Keratinocyte (primary cell): ENCODE data around the gene NTNG2. TPM values are rescaled to one million over a fixed set of nuclear protein-coding genes. Genes with fewer than 3 reads are reported as not detected.
A peak's percentile ranks its signal among the peaks of the same experiment; 100 is the strongest.

Source experiments
- DNase-seq: peaks from one replicate; pipeline ENCODE4 v3.0.0-alpha.2; 2011; ENCODE audit warnings: low read depth, missing footprints, low spot score
- FAIRE-seq: peaks from 2 replicates; lab custom pipeline; 2011; peaks lifted over from hg19 to GRCh38; lab: Jason Lieb, UNC
- H2AFZ ChIP-seq: 2 replicates; pipeline ENCODE4 v1.6.0; 2012; ENCODE audit warnings: low read length, control low read depth, inconsistent platforms; ENCODE audit not compliant: control insufficient read depth
- H3K27ac ChIP-seq: 2 replicates; pipeline ENCODE4 v1.5.1; 2011; ENCODE audit warnings: low read length; ENCODE audit not compliant: control insufficient read depth, insufficient read depth
- H3K27me3 ChIP-seq: 3 replicates; pipeline ENCODE4 v1.6.0; 2011; ENCODE audit warnings: low read length; ENCODE audit not compliant: control insufficient read depth, insufficient read depth; ENCODE audit errors: extremely low read depth
- H3K36me3 ChIP-seq, 2 experiments: 2 replicates in 1 of 2; 3 replicates in 1 of 2; pipeline ENCODE4 v1.5.1; 2011; ENCODE audit warnings: low read length in 2 of 2, mild to moderate bottlenecking in 1 of 2; ENCODE audit not compliant: control insufficient read depth in 2 of 2, insufficient read depth in 2 of 2; ENCODE audit errors: extremely low read depth in 1 of 2
- H3K4me1 ChIP-seq: 3 replicates; pipeline ENCODE4 v1.5.1; 2011; ENCODE audit warnings: low read length; ENCODE audit not compliant: control insufficient read depth, insufficient read depth; ENCODE audit errors: extremely low read depth
- H3K4me2 ChIP-seq: 3 replicates; pipeline ENCODE4 v1.6.0; 2011; ENCODE audit warnings: low read depth, low read length; ENCODE audit not compliant: control insufficient read depth, insufficient read depth; ENCODE audit errors: extremely low read depth
- H3K4me3 ChIP-seq, 3 experiments: fragments of 200-600 bp in 1 of 3; sonication (generic) in 1 of 3; 2 replicates in 2 of 3; 3 replicates in 1 of 3; pipeline ENCODE4 v1.5.1; 2011 to 2016; ENCODE audit warnings: low read length in 3 of 3, mild to moderate bottlenecking in 3 of 3, control low read depth in 2 of 3, inconsistent platforms in 1 of 3, low read depth in 1 of 3, mixed read lengths in 1 of 3, mixed run types in 1 of 3, moderate library complexity in 1 of 3; ENCODE audit not compliant: control insufficient read depth in 2 of 3, insufficient read depth in 2 of 3; ENCODE audit errors: extremely low read depth in 1 of 3
- H3K79me2 ChIP-seq: 2 replicates; pipeline ENCODE4 v1.6.0; 2012; ENCODE audit warnings: low read length; ENCODE audit not compliant: control insufficient read depth, insufficient read depth
- H3K9ac ChIP-seq: 3 replicates; pipeline ENCODE4 v1.6.0; 2011; ENCODE audit warnings: low read length; ENCODE audit not compliant: control insufficient read depth, insufficient read depth; ENCODE audit errors: extremely low read depth
- H3K9me1 ChIP-seq: 3 replicates; pipeline ENCODE4 v1.6.0; 2011; ENCODE audit warnings: low read length; ENCODE audit not compliant: control insufficient read depth, insufficient read depth; ENCODE audit errors: extremely low read depth
- H3K9me3 ChIP-seq: 2 replicates; pipeline ENCODE4 v1.5.1; 2012; ENCODE audit warnings: low read depth, low read length; ENCODE audit not compliant: control insufficient read depth
- H4K20me1 ChIP-seq: 3 replicates; pipeline ENCODE4 v1.6.0; 2011; ENCODE audit warnings: low read length; ENCODE audit not compliant: control insufficient read depth, insufficient read depth; ENCODE audit errors: extremely low read depth
- EZH2 ChIP-seq: IDR thresholded peaks from one replicate; pipeline ENCODE4 v1.6.1; 2012; ENCODE audit warnings: inconsistent platforms, mild to moderate bottlenecking, low read length, moderate library complexity
- dilution Hi-C: fragments of 300-500 bp; cut with MboI; formaldehyde crosslinking; loops from one replicate; pipeline ENCODE4 v1.7.0; 2020; ENCODE audit warnings: low sequenced_read_pairs; ENCODE audit not compliant: extremely low pct_ligation_motif_present
- polyA plus RNA-seq, 5 experiments: library from polyadenylated mRNA; depleted of rRNA in 3 of 5; stranded (reverse) in 3 of 5; stranded (forward) in 1 of 5; unstranded in 1 of 5; fragments of >200 nt; gene quantifications; 1 replicate in 1 of 5; 2 replicates in 3 of 5; 3 replicates in 1 of 5; pipeline versions ENCODE4 v1.2.1 to v1.2.3, GENCODE V29; 2011 to 2012; ENCODE audit warnings: missing spikeins in 2 of 5, low read depth in 1 of 5, low replicate concordance in 1 of 5
- TF ChIP-seq, protein P1 (sequence below), 3 experiments: IDR thresholded peaks in 1 of 3; conservative IDR thresholded peaks in 1 of 3; optimal IDR thresholded peaks in 1 of 3; 2 replicates in 2 of 3; 3 replicates in 1 of 3; pipeline versions ENCODE3 to v1.5.1; 2011; ENCODE audit warnings: low read length in 3 of 3, mild to moderate bottlenecking in 3 of 3, moderate library complexity in 2 of 3, control low read depth in 1 of 3, inconsistent platforms in 1 of 3; ENCODE audit not compliant: insufficient read depth in 2 of 3; ENCODE audit errors: extremely low read depth in 1 of 3

The NTNG2 gene
- polyA plus RNA-seq, 1 donor (not counting 4 experiments of a cell fraction or from before 2014, with no cell fraction given) = 0.05 TPM

DNA sequence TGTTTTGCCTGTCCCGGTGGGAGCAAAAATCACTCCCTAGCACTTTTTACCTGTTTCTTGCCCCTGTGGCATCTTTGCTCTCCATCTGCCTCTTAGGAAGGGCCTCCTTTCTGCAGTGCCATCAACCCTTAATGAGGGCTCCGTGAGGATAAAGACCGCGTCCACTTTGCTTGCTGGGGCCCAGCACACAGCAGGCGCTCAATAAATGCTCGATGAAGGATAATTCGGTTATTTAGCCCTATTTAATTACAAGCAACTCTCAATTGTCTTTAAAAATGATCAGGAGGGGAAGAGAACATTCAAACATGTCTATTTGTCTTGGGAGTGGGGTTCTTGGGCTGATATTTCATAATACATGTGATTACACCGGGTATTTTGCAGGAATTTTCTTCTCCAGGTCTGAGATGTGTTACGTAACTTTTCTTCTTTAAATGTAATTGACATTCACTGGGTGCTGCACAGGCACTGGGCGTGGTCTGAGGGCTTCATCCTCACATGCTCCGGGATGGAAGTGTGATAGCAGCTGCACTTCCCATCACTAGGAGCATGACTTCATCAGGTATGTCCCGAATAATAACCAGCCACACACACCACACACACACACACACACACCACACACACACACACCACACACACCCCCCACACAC, 19.8 kb upstream of the NTNG2 start:
- H3K79me2 ChIP-seq = no peaks in the 10 kb centered on the region
- H3K27ac ChIP-seq = no peak overlapping the region
- TF ChIP-seq EZH2 = no peak
- TF ChIP-seq, protein P1, sequence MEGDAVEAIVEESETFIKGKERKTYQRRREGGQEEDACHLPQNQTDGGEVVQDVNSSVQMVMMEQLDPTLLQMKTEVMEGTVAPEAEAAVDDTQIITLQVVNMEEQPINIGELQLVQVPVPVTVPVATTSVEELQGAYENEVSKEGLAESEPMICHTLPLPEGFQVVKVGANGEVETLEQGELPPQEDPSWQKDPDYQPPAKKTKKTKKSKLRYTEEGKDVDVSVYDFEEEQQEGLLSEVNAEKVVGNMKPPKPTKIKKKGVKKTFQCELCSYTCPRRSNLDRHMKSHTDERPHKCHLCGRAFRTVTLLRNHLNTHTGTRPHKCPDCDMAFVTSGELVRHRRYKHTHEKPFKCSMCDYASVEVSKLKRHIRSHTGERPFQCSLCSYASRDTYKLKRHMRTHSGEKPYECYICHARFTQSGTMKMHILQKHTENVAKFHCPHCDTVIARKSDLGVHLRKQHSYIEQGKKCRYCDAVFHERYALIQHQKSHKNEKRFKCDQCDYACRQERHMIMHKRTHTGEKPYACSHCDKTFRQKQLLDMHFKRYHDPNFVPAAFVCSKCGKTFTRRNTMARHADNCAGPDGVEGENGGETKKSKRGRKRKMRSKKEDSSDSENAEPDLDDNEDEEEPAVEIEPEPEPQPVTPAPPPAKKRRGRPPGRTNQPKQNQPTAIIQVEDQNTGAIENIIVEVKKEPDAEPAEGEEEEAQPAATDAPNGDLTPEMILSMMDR (optimal IDR thresholded peaks at IDR 0.05 in 1 of 3, IDR thresholded peaks at IDR 0.05 in 1 of 3, conservative IDR thresholded peaks at IDR 0.05 in 1 of 3; ENCODE audit: extremely low read depth in 1 of 3, insufficient read depth in 2 of 3, low read length in 3 of 3) = no peak
- dilution Hi-C loops = no loop called here
- no peak overlapping the region for H3K9ac ChIP-seq
- no peaks in the 10 kb centered on the region for H3K36me3 ChIP-seq
- H3K9me1 ChIP-seq = peaks cover 4% of the 10 kb centered on the region
- FAIRE-seq (no peak), DNase-seq (no peak)
- H3K4me3 ChIP-seq = peak overlapping the region in 2 of 3 experiments; percentile 22 to 31
- H2AFZ ChIP-seq = no peak overlapping the region
- H3K27me3 ChIP-seq = peaks cover 52% of the 10 kb centered on the region
- H3K4me1 ChIP-seq = peaks cover 7% of the 10 kb centered on the region
- no peaks in the 10 kb centered on the region for H3K9me3 ChIP-seq
- peak overlapping the region; percentile 84 for H3K4me2 ChIP-seq
- H4K20me1 ChIP-seq = no peaks in the 10 kb centered on the region

DNA sequence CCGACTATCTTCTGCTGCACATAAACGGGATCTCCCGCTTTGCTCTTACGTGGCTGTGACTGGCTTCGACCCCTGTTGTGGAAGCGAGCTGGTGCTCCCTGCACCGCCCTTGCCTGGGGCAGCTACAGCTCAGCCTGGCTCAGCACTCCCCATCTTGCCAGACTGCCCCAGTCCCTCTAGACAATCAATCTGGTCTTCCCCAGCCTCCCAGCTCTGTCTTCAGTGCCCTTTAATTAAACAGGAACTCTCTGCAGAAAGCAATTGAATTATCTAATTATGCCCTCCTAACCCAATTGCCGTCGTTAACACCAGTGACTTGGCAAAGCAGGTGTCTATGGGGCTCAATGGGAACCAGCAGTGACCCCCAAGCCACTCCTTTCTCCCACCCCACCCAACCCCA, 18.9 kb upstream of the NTNG2 start:
- no peaks in the 10 kb centered on the region for H3K9me3 ChIP-seq
- peaks cover 4% of the 10 kb centered on the region for H3K9me1 ChIP-seq
- FAIRE-seq (no peak), DNase-seq (no peak)
- no peak overlapping the region for H3K4me3 ChIP-seq
- no peaks in the 10 kb centered on the region for H3K36me3 ChIP-seq
- dilution Hi-C loops = no loop called here
- TF ChIP-seq, protein P1 (optimal IDR thresholded peaks at IDR 0.05 in 1 of 3, IDR thresholded peaks at IDR 0.05 in 1 of 3, conservative IDR thresholded peaks at IDR 0.05 in 1 of 3; ENCODE audit: extremely low read depth in 1 of 3, insufficient read depth in 2 of 3, low read length in 3 of 3) = no peak
- TF ChIP-seq EZH2 = no peak
- no peak overlapping the region for H2AFZ ChIP-seq
- H3K27me3 ChIP-seq = peaks cover 47% of the 10 kb centered on the region
- no peak overlapping the region for H3K4me2 ChIP-seq
- no peaks in the 10 kb centered on the region for H3K79me2 ChIP-seq
- no peak overlapping the region for H3K27ac ChIP-seq
- peaks cover 7% of the 10 kb centered on the region for H3K4me1 ChIP-seq
- H4K20me1 ChIP-seq = peaks cover under 1% of the 10 kb centered on the region
- H3K9ac ChIP-seq = no peak overlapping the region
